Measurements from ENCODE around the gene RIF1.

DNA sequence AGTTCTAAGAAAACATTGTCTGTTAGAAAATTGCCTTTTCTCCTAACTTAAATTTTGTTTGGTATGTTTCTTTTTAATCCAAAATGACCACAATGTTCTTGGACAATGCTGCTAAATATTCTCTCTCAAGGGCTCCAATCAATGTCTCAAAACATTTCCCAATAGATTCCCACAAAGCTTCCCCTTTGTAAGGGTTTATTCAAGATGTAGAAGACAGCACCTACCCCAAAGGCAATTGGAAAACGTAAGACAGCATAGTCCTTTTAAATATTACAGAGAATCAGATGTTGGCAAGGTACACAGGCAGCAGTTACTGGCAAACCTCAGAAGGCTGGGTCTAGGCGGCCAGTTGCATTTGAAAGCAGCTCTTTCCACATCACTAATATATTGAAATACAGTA is 18.3 kb upstream of the RIF1 start:
- TF ChIP-seq SUZ12 (IDR thresholded peaks at IDR 0.05; ENCODE audit: extremely low read depth, insufficient read depth, insufficient read length) (no peak), ZNF274 (IDR thresholded peaks at IDR 0.05; ENCODE audit: low read depth, low read length) (no peak)
